Astrocyte (in vitro differentiated cells and primary cell): ENCODE measurements around the gene CASKIN1. TPM values are rescaled to one million over a fixed set of nuclear protein-coding genes. Genes with fewer than 3 reads are reported as not detected.
A peak's percentile ranks its signal among the peaks of the same experiment; 100 is the strongest.

Source experiments
- DNase-seq: peaks from one replicate; pipeline ENCODE4 v3.0.0-alpha.2; 2010; ENCODE audit warnings: low read depth
- FAIRE-seq: peaks from 2 replicates; lab custom pipeline; 2011; peaks lifted over from hg19 to GRCh38; lab: Jason Lieb, UNC
- H2AFZ ChIP-seq: 2 replicates; pipeline ENCODE4 v1.6.0; 2012; ENCODE audit warnings: low read depth, low read length, inconsistent platforms
- H3K27ac ChIP-seq: 2 replicates; pipeline ENCODE4 v1.5.1; 2011; ENCODE audit warnings: low read depth, low read length, inconsistent platforms
- H3K27me3 ChIP-seq: 2 replicates; pipeline ENCODE4 v1.6.0; 2011; ENCODE audit warnings: low read length, inconsistent platforms; ENCODE audit not compliant: insufficient read depth
- H3K36me3 ChIP-seq: 2 replicates; pipeline ENCODE4 v1.5.1; 2011; ENCODE audit warnings: low read length, inconsistent platforms; ENCODE audit not compliant: insufficient read depth
- H3K4me1 ChIP-seq: 2 replicates; pipeline ENCODE4 v1.5.1; 2011; ENCODE audit warnings: low read length, inconsistent platforms; ENCODE audit not compliant: insufficient read depth
- H3K4me2 ChIP-seq: 2 replicates; pipeline ENCODE4 v1.6.0; 2012; ENCODE audit warnings: low read length, inconsistent platforms
- H3K4me3 ChIP-seq: 2 replicates; pipeline ENCODE4 v1.5.1; 2011; ENCODE audit warnings: low read depth, mild to moderate bottlenecking, low read length, inconsistent platforms; ENCODE audit not compliant: insufficient read depth
- H3K79me2 ChIP-seq: 2 replicates; pipeline ENCODE4 v1.6.0; 2012; ENCODE audit warnings: mild to moderate bottlenecking, low read length, inconsistent platforms; ENCODE audit not compliant: insufficient read depth
- H3K9ac ChIP-seq: 2 replicates; pipeline ENCODE4 v1.6.0; 2012; ENCODE audit warnings: mild to moderate bottlenecking, low read length, inconsistent platforms
- H3K9me3 ChIP-seq: 2 replicates; pipeline ENCODE4 v1.5.1; 2012; ENCODE audit warnings: low read depth, mild to moderate bottlenecking, low read length, inconsistent platforms; ENCODE audit not compliant: insufficient read depth
- H4K20me1 ChIP-seq: 2 replicates; pipeline ENCODE4 v1.6.0; 2012; ENCODE audit warnings: low read length, inconsistent platforms; ENCODE audit not compliant: insufficient read depth
- H3K27ac Mint-ChIP-seq: one replicate; pipeline ENCODE4 v1.8.0; 2021; ENCODE audit warnings: mild to moderate bottlenecking, mixed read lengths; ENCODE audit not compliant: unreplicated experiment
- H3K27me3 Mint-ChIP-seq: one replicate; pipeline ENCODE4 v1.8.0; 2021; ENCODE audit warnings: low read depth, mixed read lengths; ENCODE audit not compliant: unreplicated experiment
- H3K36me3 Mint-ChIP-seq: one replicate; pipeline ENCODE4 v1.8.0; 2021; ENCODE audit warnings: low read depth, mixed read lengths; ENCODE audit not compliant: unreplicated experiment
- H3K4me1 Mint-ChIP-seq: one replicate; pipeline ENCODE4 v1.8.0; 2021; ENCODE audit warnings: low read depth, mixed read lengths; ENCODE audit not compliant: unreplicated experiment
- H3K4me3 Mint-ChIP-seq: one replicate; pipeline ENCODE4 v1.8.0; 2021; ENCODE audit warnings: mild to moderate bottlenecking, moderate library complexity, mixed read lengths; ENCODE audit not compliant: unreplicated experiment
- H3K9me3 Mint-ChIP-seq: one replicate; pipeline ENCODE4 v1.8.0; 2021; ENCODE audit warnings: mild to moderate bottlenecking, mixed read lengths; ENCODE audit not compliant: unreplicated experiment
- EZH2 ChIP-seq: IDR thresholded peaks from 2 replicates; pipeline ENCODE4 v1.6.1; 2012; ENCODE audit warnings: mild to moderate bottlenecking, low read length, inconsistent platforms; ENCODE audit not compliant: insufficient read depth
- total RNA-seq: library from RNA; stranded (reverse); gene quantifications from 2 replicates; pipeline ENCODE4 v1.2.1, GENCODE V29; 2021
- TF ChIP-seq, protein P1 (sequence below): IDR thresholded peaks from 2 replicates; pipeline ENCODE4 v1.5.1; 2011; ENCODE audit warnings: low read depth, mild to moderate bottlenecking, inconsistent platforms, low read length, moderate library complexity; ENCODE audit not compliant: insufficient read depth

Gene CASKIN1
- total RNA-seq, 1 donor from 2014 or later = 0.66 TPM

- peaks cover 7% of the 10 kb centered on the region for H3K9me3 Mint-ChIP-seq
- H3K4me1 ChIP-seq = peaks cover 1% of the 10 kb centered on the region
- H3K27ac Mint-ChIP-seq = no peak overlapping the region
- H3K9me3 ChIP-seq = no peaks in the 10 kb centered on the region
- DNase-seq (no peak), FAIRE-seq (no peak)
- no peaks in the 10 kb centered on the region for H3K36me3 Mint-ChIP-seq
- H3K27me3 Mint-ChIP-seq = peaks cover 41% of the 10 kb centered on the region
- H3K27ac ChIP-seq = no peak overlapping the region
- no peak overlapping the region for H2AFZ ChIP-seq
- no peak overlapping the region for H3K9ac ChIP-seq
- H3K79me2 ChIP-seq = no peaks in the 10 kb centered on the region
- H3K36me3 ChIP-seq = no peaks in the 10 kb centered on the region
- H3K27me3 ChIP-seq = peaks cover 24% of the 10 kb centered on the region
- H3K4me1 Mint-ChIP-seq = no peaks in the 10 kb centered on the region
- no peak overlapping the region for H3K4me3 ChIP-seq
- TF ChIP-seq EZH2 = no peak
- TF ChIP-seq, protein P1, sequence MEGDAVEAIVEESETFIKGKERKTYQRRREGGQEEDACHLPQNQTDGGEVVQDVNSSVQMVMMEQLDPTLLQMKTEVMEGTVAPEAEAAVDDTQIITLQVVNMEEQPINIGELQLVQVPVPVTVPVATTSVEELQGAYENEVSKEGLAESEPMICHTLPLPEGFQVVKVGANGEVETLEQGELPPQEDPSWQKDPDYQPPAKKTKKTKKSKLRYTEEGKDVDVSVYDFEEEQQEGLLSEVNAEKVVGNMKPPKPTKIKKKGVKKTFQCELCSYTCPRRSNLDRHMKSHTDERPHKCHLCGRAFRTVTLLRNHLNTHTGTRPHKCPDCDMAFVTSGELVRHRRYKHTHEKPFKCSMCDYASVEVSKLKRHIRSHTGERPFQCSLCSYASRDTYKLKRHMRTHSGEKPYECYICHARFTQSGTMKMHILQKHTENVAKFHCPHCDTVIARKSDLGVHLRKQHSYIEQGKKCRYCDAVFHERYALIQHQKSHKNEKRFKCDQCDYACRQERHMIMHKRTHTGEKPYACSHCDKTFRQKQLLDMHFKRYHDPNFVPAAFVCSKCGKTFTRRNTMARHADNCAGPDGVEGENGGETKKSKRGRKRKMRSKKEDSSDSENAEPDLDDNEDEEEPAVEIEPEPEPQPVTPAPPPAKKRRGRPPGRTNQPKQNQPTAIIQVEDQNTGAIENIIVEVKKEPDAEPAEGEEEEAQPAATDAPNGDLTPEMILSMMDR = no peak
- H3K4me2 ChIP-seq = no peak overlapping the region
- peak overlapping the region; percentile 43 for H3K4me3 Mint-ChIP-seq
- H4K20me1 ChIP-seq = peaks cover 9% of the 10 kb centered on the region
Measured at GRCh38 chr16:2199621-2200139, 3.3 kb upstream of the CASKIN1 start.

- no peak overlapping the region for H3K4me3 Mint-ChIP-seq
- no peaks in the 10 kb centered on the region for H3K4me1 Mint-ChIP-seq
- H3K27me3 Mint-ChIP-seq = peaks cover 45% of the 10 kb centered on the region
- no peak for TF ChIP-seq EZH2
- TF ChIP-seq, protein P1 = no peak
- peaks cover 7% of the 10 kb centered on the region for H3K9me3 Mint-ChIP-seq
- FAIRE-seq = no peak
- Histone ChIP-seq H3K4me2 (no peak overlapping the region), H4K20me1 (peaks cover 11% of the 10 kb centered on the region), H3K27me3 (peaks cover 26% of the 10 kb centered on the region), H3K9me3 (no peaks in the 10 kb centered on the region), H3K79me2 (no peaks in the 10 kb centered on the region), H2AFZ (no peak overlapping the region), H3K4me3 (no peak overlapping the region), H3K9ac (no peak overlapping the region), H3K4me1 (no peaks in the 10 kb centered on the region), H3K36me3 (no peaks in the 10 kb centered on the region), H3K27ac (no peak overlapping the region)
- H3K36me3 Mint-ChIP-seq = no peaks in the 10 kb centered on the region
- no peak for DNase-seq
- H3K27ac Mint-ChIP-seq = no peak overlapping the region
Measured at GRCh38 chr16:2199095-2199494, 2.7 kb upstream of the CASKIN1 start.

- Histone ChIP-seq H3K4me1 (no peaks in the 10 kb centered on the region), H3K9ac (no peak overlapping the region), H4K20me1 (peaks cover 11% of the 10 kb centered on the region), H3K27ac (no peak overlapping the region), H3K4me3 (no peak overlapping the region), H3K36me3 (no peaks in the 10 kb centered on the region), H3K27me3 (peaks cover 26% of the 10 kb centered on the region), H3K79me2 (no peaks in the 10 kb centered on the region), H2AFZ (no peak overlapping the region), H3K9me3 (no peaks in the 10 kb centered on the region), H3K4me2 (no peak overlapping the region)
- Mint-ChIP-seq H3K4me3 (peak overlapping the region; percentile 55), H3K9me3 (peaks cover 7% of the 10 kb centered on the region), H3K4me1 (no peaks in the 10 kb centered on the region), H3K36me3 (no peaks in the 10 kb centered on the region), H3K27me3 (peaks cover 44% of the 10 kb centered on the region), H3K27ac (no peak overlapping the region)
- DNase-seq = no peak
- no peak for FAIRE-seq
- TF ChIP-seq EZH2 = no peak
- TF ChIP-seq, protein P1 = no peak
Measured at GRCh38 chr16:2198283-2198682, 1.9 kb upstream of the CASKIN1 start.
